NB4 (cell line): Measurements from ENCODE around the gene AMFR.

ENCODE experiments used
- POLR2A ChIP-seq: IDR thresholded peaks from 2 replicates; pipeline ENCODE4 v1.6.1; 2011; ENCODE audit warnings: mild to moderate bottlenecking; ENCODE audit not compliant: insufficient read length; ENCODE audit errors: extremely low read depth
- TF ChIP-seq, protein P1 (sequence below): IDR thresholded peaks from one replicate; pipeline ENCODE4 v1.5.1; 2012; ENCODE audit warnings: low read depth, low read length
- TF ChIP-seq, protein P2 (sequence below): IDR thresholded peaks from 2 replicates; pipeline ENCODE4 v1.6.1; 2011; ENCODE audit warnings: low read depth, low read length

DNA sequence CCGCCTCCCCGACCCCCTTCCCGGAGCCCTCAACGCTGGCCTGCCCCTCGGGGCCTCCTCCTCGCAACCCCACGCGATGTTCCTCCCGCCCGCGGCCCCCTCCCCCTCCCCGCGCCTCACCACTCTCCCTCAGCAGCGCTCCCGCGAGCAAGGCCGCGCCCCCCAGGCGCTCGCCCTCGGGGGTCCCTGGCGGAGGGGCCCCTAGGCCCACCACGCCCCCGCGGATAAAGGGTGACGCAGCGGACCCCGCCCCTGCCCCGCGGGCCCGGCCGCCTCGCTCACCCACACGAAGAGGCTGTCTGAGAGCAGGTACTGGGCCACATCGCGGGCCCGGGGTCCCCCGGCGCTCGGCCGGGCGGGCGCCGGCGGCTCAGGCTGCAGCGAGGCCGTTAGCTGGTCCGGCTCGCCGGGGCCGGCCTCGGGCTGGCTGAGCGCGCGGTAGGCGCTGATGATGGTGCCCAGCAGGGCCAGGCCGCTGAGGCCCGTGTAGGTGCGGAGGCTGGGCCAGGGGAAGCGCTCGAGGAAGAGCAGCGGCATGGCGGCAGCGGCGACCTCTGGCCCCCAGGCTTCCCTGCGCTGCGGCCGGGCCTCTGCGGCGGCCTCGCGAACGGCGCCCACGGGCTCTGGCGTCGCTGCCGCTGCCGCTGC is 430 bp downstream of the AMFR start:
- TF ChIP-seq, protein P1, sequence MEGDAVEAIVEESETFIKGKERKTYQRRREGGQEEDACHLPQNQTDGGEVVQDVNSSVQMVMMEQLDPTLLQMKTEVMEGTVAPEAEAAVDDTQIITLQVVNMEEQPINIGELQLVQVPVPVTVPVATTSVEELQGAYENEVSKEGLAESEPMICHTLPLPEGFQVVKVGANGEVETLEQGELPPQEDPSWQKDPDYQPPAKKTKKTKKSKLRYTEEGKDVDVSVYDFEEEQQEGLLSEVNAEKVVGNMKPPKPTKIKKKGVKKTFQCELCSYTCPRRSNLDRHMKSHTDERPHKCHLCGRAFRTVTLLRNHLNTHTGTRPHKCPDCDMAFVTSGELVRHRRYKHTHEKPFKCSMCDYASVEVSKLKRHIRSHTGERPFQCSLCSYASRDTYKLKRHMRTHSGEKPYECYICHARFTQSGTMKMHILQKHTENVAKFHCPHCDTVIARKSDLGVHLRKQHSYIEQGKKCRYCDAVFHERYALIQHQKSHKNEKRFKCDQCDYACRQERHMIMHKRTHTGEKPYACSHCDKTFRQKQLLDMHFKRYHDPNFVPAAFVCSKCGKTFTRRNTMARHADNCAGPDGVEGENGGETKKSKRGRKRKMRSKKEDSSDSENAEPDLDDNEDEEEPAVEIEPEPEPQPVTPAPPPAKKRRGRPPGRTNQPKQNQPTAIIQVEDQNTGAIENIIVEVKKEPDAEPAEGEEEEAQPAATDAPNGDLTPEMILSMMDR = no peak
- TF ChIP-seq POLR2A = no peak
- TF ChIP-seq, protein P2, sequence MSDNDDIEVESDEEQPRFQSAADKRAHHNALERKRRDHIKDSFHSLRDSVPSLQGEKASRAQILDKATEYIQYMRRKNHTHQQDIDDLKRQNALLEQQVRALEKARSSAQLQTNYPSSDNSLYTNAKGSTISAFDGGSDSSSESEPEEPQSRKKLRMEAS = no peak
